H9 (cell line): ENCODE results near the gene CRIP2. TPM values are rescaled to one million over a fixed set of nuclear protein-coding genes. Genes with fewer than 3 reads are reported as not detected.
A peak's percentile ranks its signal among the peaks of the same experiment; 100 is the strongest.

Experiments
- DNase-seq: peaks from one replicate; pipeline ENCODE4 v3.0.0-alpha.2; 2017
- H2AFZ ChIP-seq: one replicate; pipeline ENCODE4 v1.6.1; 2013; ENCODE audit warnings: mild to moderate bottlenecking, low read length, control low read depth, moderate library complexity
- H2AK5ac ChIP-seq: 2 replicates; pipeline ENCODE4 v1.6.1; 2013; ENCODE audit warnings: low read length, control low read depth, mixed read lengths; ENCODE audit not compliant: insufficient read length
- H2BK120ac ChIP-seq: one replicate; pipeline ENCODE4 v1.6.1; 2013; ENCODE audit warnings: low read depth, mild to moderate bottlenecking, low read length, control low read depth, inconsistent platforms; ENCODE audit not compliant: poor library complexity, severe bottlenecking
- H2BK12ac ChIP-seq: 2 replicates; pipeline ENCODE4 v1.6.1; 2013; ENCODE audit warnings: low read length, control low read depth, mixed read lengths, low read depth; ENCODE audit not compliant: insufficient read length
- H2BK15ac ChIP-seq: 2 replicates; pipeline ENCODE4 v1.6.1; 2013; ENCODE audit warnings: low read depth, low read length, control low read depth
- H2BK20ac ChIP-seq: one replicate; pipeline ENCODE4 v1.6.1; 2013; ENCODE audit warnings: low read depth, mild to moderate bottlenecking, low read length, control low read depth, inconsistent platforms; ENCODE audit not compliant: poor library complexity, severe bottlenecking
- H2BK5ac ChIP-seq: 2 replicates; pipeline ENCODE4 v1.6.1; 2013; ENCODE audit warnings: low read length, control low read depth, mixed read lengths; ENCODE audit not compliant: insufficient read length
- H3K14ac ChIP-seq: 2 replicates; pipeline ENCODE4 v1.6.1; 2013; ENCODE audit warnings: low read length, control low read depth; ENCODE audit not compliant: insufficient read depth
- H3K18ac ChIP-seq: 2 replicates; pipeline ENCODE4 v1.6.1; 2013; ENCODE audit warnings: low read depth, mild to moderate bottlenecking, mixed read lengths, low read length, control low read depth; ENCODE audit not compliant: insufficient read length
- H3K23ac ChIP-seq: 2 replicates; pipeline ENCODE4 v1.6.1; 2013; ENCODE audit warnings: low read length, control low read depth, mixed read lengths, low read depth; ENCODE audit not compliant: insufficient read length
- H3K23me2 ChIP-seq: 2 replicates; pipeline ENCODE4 v1.6.1; 2013; ENCODE audit warnings: low read depth, mild to moderate bottlenecking, mixed read lengths, low read length, control low read depth; ENCODE audit not compliant: insufficient read length, poor library complexity, severe bottlenecking
- H3K27ac ChIP-seq: 2 replicates; pipeline ENCODE4 v1.5.1; 2013; ENCODE audit warnings: low read length, control low read depth, mixed read lengths, low read depth; ENCODE audit not compliant: insufficient read length
- H3K27me3 ChIP-seq: 2 replicates; pipeline ENCODE4 v1.6.1; 2013; ENCODE audit warnings: low read length, control low read depth, inconsistent platforms; ENCODE audit not compliant: insufficient read depth
- H3K4ac ChIP-seq: 2 replicates; pipeline ENCODE4 v1.6.1; 2013; ENCODE audit warnings: low read depth, mild to moderate bottlenecking, control low read depth, inconsistent platforms, low read length, moderate library complexity
- H3K4me1 ChIP-seq: 2 replicates; pipeline ENCODE4 v1.6.1; 2013; ENCODE audit warnings: low read length, control low read depth, inconsistent platforms; ENCODE audit not compliant: insufficient read depth
- H3K4me2 ChIP-seq: 2 replicates; pipeline ENCODE4 v1.6.1; 2013; ENCODE audit warnings: low read length, control low read depth, mixed read lengths; ENCODE audit not compliant: insufficient read length, insufficient read depth
- H3K56ac ChIP-seq: 2 replicates; pipeline ENCODE4 v1.6.1; 2013; ENCODE audit warnings: low read depth, mild to moderate bottlenecking, mixed read lengths, low read length, control low read depth; ENCODE audit not compliant: insufficient read length
- H3K79me1 ChIP-seq: 2 replicates; pipeline ENCODE4 v1.6.1; 2013; ENCODE audit warnings: low read depth, mild to moderate bottlenecking, moderate library complexity, low read length, control low read depth, inconsistent platforms; ENCODE audit not compliant: insufficient read depth, poor library complexity, severe bottlenecking
- H3K79me2 ChIP-seq: 2 replicates; pipeline ENCODE4 v1.6.1; 2013; ENCODE audit warnings: low read length, control low read depth, inconsistent platforms; ENCODE audit not compliant: insufficient read depth
- H3K9ac ChIP-seq: 2 replicates; pipeline ENCODE4 v1.6.1; 2013; ENCODE audit warnings: low read length, control low read depth, mixed read lengths; ENCODE audit not compliant: insufficient read length; ENCODE audit errors: extremely low read depth
- H3K9me3 ChIP-seq: one replicate; pipeline ENCODE4 v1.6.1; 2013; ENCODE audit warnings: low read depth, low read length, inconsistent platforms; ENCODE audit not compliant: control insufficient read depth
- H3T11ph ChIP-seq: one replicate; pipeline ENCODE4 v1.6.1; 2013; ENCODE audit warnings: mild to moderate bottlenecking, low read length, control low read depth, inconsistent platforms
- H4K20me1 ChIP-seq: one replicate; pipeline ENCODE4 v1.6.1; 2013; ENCODE audit not compliant: control insufficient read depth, insufficient read length, insufficient read depth
- H4K5ac ChIP-seq: 2 replicates; pipeline ENCODE4 v1.6.1; 2013; ENCODE audit warnings: low read depth, mild to moderate bottlenecking, mixed read lengths, low read length, control low read depth; ENCODE audit not compliant: insufficient read length
- H4K8ac ChIP-seq: replicated peaks from 2 replicates; pipeline ENCODE4 v1.6.1; 2013; ENCODE audit warnings: low read length, control low read depth, mixed read lengths, low read depth; ENCODE audit not compliant: insufficient read length
- H4K91ac ChIP-seq: 2 replicates; pipeline ENCODE4 v1.6.1; 2013; ENCODE audit warnings: low read depth, mild to moderate bottlenecking, moderate library complexity, mixed read lengths, low read length, control low read depth; ENCODE audit not compliant: insufficient read length
- H3K27ac Mint-ChIP-seq, 3 experiments: 2 replicates in 2 of 3; 3 replicates in 1 of 3; pipeline ENCODE4 v1.8.0; 2020 to 2021; ENCODE audit warnings: mixed read lengths in 3 of 3, mild to moderate bottlenecking in 1 of 3, moderate library complexity in 1 of 3
- H3K27me3 Mint-ChIP-seq: 2 replicates; pipeline ENCODE4 v1.8.0; 2021; ENCODE audit warnings: low read depth, mild to moderate bottlenecking, moderate library complexity, mixed read lengths
- H3K36me3 Mint-ChIP-seq, 3 experiments: 2 replicates in 2 of 3; 3 replicates in 1 of 3; pipeline ENCODE4 v1.8.0; 2020 to 2021; ENCODE audit warnings: low read depth in 3 of 3, mixed read lengths in 3 of 3; ENCODE audit not compliant: insufficient read depth in 1 of 3
- H3K4me1 Mint-ChIP-seq, 2 experiments: 2 replicates each; pipeline ENCODE4 v1.8.0; 2020; ENCODE audit warnings: mixed read lengths in 2 of 2
- H3K4me3 Mint-ChIP-seq, 2 experiments: 2 replicates in 1 of 2; 3 replicates in 1 of 2; pipeline ENCODE4 v1.8.0; 2020 to 2021; ENCODE audit warnings: mild to moderate bottlenecking in 2 of 2, mixed read lengths in 2 of 2, moderate library complexity in 1 of 2
- H3K9me3 Mint-ChIP-seq, 2 experiments: 2 replicates in 1 of 2; 3 replicates in 1 of 2; pipeline ENCODE4 v1.8.0; 2020; ENCODE audit warnings: mild to moderate bottlenecking in 2 of 2, mixed read lengths in 2 of 2, moderate library complexity in 1 of 2
- WGBS: extraction: QIAGEN DNeasy Blood & Tissue Kit; methylation state at CpG from one replicate; pipeline ENCODE4 v1.1.7; 2013; ENCODE audit warnings: missing lambda C conversion rate, low lambda C conversion rate, mixed read lengths; ENCODE audit not compliant: insufficient read length; ENCODE audit errors: extremely low coverage; 5-methylcytosine and 5-hydroxymethylcytosine counted together
- total RNA-seq: library from RNA; stranded (reverse); gene quantifications from 2 replicates; pipeline ENCODE4 v1.2.1, GENCODE V29; 2021
- TF ChIP-seq, protein P1 (sequence below): fragments of 200-600 bp; sonication (generic); conservative IDR thresholded peaks from 3 replicates; pipeline ENCODE4 v1.8.0; 2021; ENCODE audit warnings: antibody characterized with exemption, mild to moderate bottlenecking

CRIP2 gene
- total RNA-seq, 1 experiment from 2014 or later: 5.7 TPM

DNA sequence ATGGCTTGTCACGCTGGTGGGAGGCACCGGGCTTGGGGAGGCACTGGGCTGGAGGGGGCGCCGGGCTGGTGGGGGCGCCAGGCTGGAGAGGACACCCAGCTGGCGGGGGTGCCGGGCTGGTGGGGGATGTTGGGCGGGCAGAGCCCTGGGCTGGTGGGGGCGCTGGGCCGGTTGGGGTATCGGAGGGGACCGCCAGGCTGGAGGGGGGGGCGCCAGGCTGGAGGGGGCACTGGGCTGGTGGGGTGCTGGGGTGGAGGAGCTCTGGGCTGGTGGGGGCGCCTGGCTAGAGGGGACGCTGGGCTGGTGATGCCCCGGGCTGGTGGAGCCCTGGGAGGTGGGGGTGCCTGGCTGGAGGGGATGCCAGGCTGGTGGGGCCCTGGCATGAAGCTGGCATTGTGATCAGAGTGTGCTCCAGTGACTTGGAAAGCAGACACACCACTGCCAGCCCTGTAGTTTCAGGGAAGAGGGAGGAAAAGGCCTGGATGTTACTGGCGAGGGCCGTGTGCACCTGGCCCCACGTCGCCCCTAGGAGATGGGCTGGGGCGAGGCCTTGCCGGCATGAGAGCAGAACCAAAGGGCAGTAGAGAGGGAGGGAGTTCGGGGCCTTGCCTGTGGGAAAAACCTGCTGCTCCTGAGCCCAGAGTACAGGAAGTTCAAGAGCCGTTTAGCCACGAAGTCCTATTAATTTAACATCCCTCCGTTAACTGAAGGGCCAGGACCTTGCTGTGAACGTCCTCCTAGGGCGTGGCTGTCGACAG lies 29.5 kb downstream of the CRIP2 start:
- Histone ChIP-seq H3K18ac (no peak overlapping the region), H3K23ac (no peak overlapping the region), H3K79me2 (no peaks in the 10 kb centered on the region), H4K8ac (no peak overlapping the region), H2BK5ac (no peak overlapping the region), H3K27ac (no peak overlapping the region), H3K27me3 (no peaks in the 10 kb centered on the region; the same call in 1 of the 2 replicates), H4K5ac (no peak overlapping the region), H3K4me1 (no peaks in the 10 kb centered on the region), H2BK20ac (no peak overlapping the region), H3K14ac (no peak overlapping the region), H2BK12ac (no peak overlapping the region), H3T11ph (no peak overlapping the region), H4K91ac (no peak overlapping the region), H2AK5ac (no peak overlapping the region), H3K56ac (no peak overlapping the region), H4K20me1 (no peaks in the 10 kb centered on the region), H2BK15ac (no peak overlapping the region), H2AFZ (no peak overlapping the region), H3K9me3 (no peaks in the 10 kb centered on the region), H3K79me1 (no peaks in the 10 kb centered on the region), H3K23me2 (peaks cover 2% of the 10 kb centered on the region), H3K4ac (no peak overlapping the region), H2BK120ac (no peak overlapping the region), H3K9ac (no peak overlapping the region), H3K4me2 (no peak overlapping the region)
- H3K4me3 Mint-ChIP-seq: no peak overlapping the region
- H3K27me3 Mint-ChIP-seq: peaks cover 24% of the 10 kb centered on the region
- TF ChIP-seq, protein P1, sequence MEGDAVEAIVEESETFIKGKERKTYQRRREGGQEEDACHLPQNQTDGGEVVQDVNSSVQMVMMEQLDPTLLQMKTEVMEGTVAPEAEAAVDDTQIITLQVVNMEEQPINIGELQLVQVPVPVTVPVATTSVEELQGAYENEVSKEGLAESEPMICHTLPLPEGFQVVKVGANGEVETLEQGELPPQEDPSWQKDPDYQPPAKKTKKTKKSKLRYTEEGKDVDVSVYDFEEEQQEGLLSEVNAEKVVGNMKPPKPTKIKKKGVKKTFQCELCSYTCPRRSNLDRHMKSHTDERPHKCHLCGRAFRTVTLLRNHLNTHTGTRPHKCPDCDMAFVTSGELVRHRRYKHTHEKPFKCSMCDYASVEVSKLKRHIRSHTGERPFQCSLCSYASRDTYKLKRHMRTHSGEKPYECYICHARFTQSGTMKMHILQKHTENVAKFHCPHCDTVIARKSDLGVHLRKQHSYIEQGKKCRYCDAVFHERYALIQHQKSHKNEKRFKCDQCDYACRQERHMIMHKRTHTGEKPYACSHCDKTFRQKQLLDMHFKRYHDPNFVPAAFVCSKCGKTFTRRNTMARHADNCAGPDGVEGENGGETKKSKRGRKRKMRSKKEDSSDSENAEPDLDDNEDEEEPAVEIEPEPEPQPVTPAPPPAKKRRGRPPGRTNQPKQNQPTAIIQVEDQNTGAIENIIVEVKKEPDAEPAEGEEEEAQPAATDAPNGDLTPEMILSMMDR: no peak
- peaks cover 0 to 8% of the 10 kb centered on the region in 2 experiments; a peak in 2 of 5 replicates for H3K9me3 Mint-ChIP-seq
- H3K4me1 Mint-ChIP-seq: 0 out of 4 replicates have a peak, but pooled peaks cover 0 to 2% of the 10 kb centered on the region in 2 experiments
- no peaks in the 10 kb centered on the region; a peak in 1 of 7 replicates for H3K36me3 Mint-ChIP-seq
- WGBS: no CpG with 5 or more reads among the region's 29 CpGs
- H3K27ac Mint-ChIP-seq: 0 out of 7 replicates have a peak overlapping the region, but pooled peaks of 1 of the 3 experiments have one; percentile 49
- no peak for DNase-seq
